H1 (cell line): Measurements from ENCODE around the gene RARA. TPM values are rescaled to one million over a fixed set of nuclear protein-coding genes. Genes with fewer than 3 reads are reported as not detected.

Source experiments
- ATF3 ChIP-seq: IDR thresholded peaks from 2 replicates; pipeline ENCODE4 v1.6.1; 2011; ENCODE audit warnings: low read depth, mild to moderate bottlenecking, low read length; ENCODE audit not compliant: insufficient read depth
- SIX5 ChIP-seq: IDR thresholded peaks from 2 replicates; pipeline ENCODE4 v1.6.1; 2011; ENCODE audit warnings: mild to moderate bottlenecking, low read depth, low read length
- polyA plus RNA-seq, 7 experiments: library from polyadenylated mRNA; depleted of rRNA in 3 of 7; stranded (reverse) in 5 of 7; unstranded in 2 of 7; fragments of >200 nt in 5 of 7; fragments of 200-250 nt in 2 of 7; gene quantifications; 1 replicate in 5 of 7; 2 replicates in 1 of 7; 4 replicates in 1 of 7; pipeline versions ENCODE4 v1.2.1 to v1.2.3, GENCODE V29; 2011 to 2013; ENCODE audit warnings: missing spikeins in 2 of 7, mixed read lengths in 2 of 7
- total RNA-seq: library from RNA; stranded (reverse); fragmentation: NEBNext Ultra II Directional; extraction: Animal tissue kit (Norgen Biotek cat#: 25700); gene quantifications from 2 replicates; pipeline ENCODE4 v1.2.1, GENCODE V29; 2021

Gene RARA
- total and polyA plus RNA-seq, 2 of the 8 experiments (the other 6 are each of a cell fraction or from before 2014, with no cell fraction given): 4.4 to 16.5 TPM

DNA sequence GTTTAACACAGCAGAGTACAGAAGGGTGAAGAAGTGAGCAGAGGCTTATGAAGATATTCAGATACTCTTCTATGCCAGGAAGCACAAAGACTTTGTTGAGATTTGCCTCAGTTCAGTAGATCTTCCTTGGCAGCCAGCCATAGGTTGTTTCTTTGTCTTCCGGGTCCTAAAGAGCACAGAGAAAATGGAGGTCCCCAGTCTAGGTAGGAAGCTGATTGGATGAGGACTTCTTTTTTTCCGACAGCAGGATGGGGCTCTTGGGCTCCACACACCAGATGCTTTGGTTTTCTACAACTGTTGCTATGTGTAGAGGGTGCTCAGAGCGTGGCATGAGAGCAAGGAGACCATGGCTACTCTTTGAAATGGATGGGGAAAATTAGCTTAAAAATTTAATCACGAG, 29.6 kb upstream of the RARA start (continued):
- TF ChIP-seq ATF3 (no peak), SIX5 (no peak)
